CD14-positive monocyte (primary cell): ENCODE data around the gene CHRNB2. TPM values are rescaled to one million over a fixed set of nuclear protein-coding genes. Genes with fewer than 3 reads are reported as not detected.

Experiments
- DNase-seq, 3 donors: peaks; one replicate each; pipeline ENCODE4 v3.0.0-alpha.2; 2011 to 2022
- H2AFZ ChIP-seq: 2 replicates; pipeline ENCODE4 v1.6.0; 2012; ENCODE audit warnings: mild to moderate bottlenecking, low read depth, low read length, inconsistent platforms; ENCODE audit not compliant: insufficient read depth, poor library complexity, severe bottlenecking
- H3K27ac ChIP-seq, 2 donors: 1 replicate in 1 of 2; 2 replicates in 1 of 2; pipeline ENCODE4 v1.5.1; 2012 to 2013; ENCODE audit warnings: low read length in 2 of 2, control low read depth in 1 of 2, inconsistent platforms in 1 of 2, low read depth in 1 of 2, mild to moderate bottlenecking in 1 of 2
- H3K27me3 ChIP-seq, 2 donors: one replicate each; pipeline versions ENCODE4 v1.6.0 to v1.6.1; 2011 to 2013; ENCODE audit warnings: low read length in 2 of 2; ENCODE audit not compliant: control insufficient read depth in 2 of 2, insufficient read depth in 2 of 2
- H3K36me3 ChIP-seq, 2 donors: replicated peaks in 1 of 2; 1 replicate in 1 of 2; 2 replicates in 1 of 2; pipeline versions ENCODE4 v1.5.1 to v1.6.1; 2012 to 2013; ENCODE audit warnings: low read length in 2 of 2, control low read depth in 1 of 2, inconsistent platforms in 1 of 2, mild to moderate bottlenecking in 1 of 2; ENCODE audit not compliant: insufficient read depth in 2 of 2, control insufficient read depth in 1 of 2
- H3K4me1 ChIP-seq, 2 donors: 1 replicate in 1 of 2; 2 replicates in 1 of 2; pipeline versions ENCODE4 v1.5.1 to v1.6.1; 2012 to 2013; ENCODE audit warnings: low read length in 2 of 2, control low read depth in 1 of 2, inconsistent platforms in 1 of 2, mild to moderate bottlenecking in 1 of 2, moderate library complexity in 1 of 2; ENCODE audit not compliant: insufficient read depth in 2 of 2, control insufficient read depth in 1 of 2
- H3K4me2 ChIP-seq: replicated peaks from 2 replicates; pipeline ENCODE3; 2012; ENCODE audit warnings: low read length, moderate library complexity, mild to moderate bottlenecking; ENCODE audit not compliant: poor library complexity, severe bottlenecking; ENCODE audit errors: extremely low read depth
- H3K4me3 ChIP-seq, 3 experiments: fragments of 200-600 bp in 1 of 3; sonication (generic) in 1 of 3; replicated peaks in 1 of 3; 1 replicate in 2 of 3; 2 replicates in 1 of 3; pipeline ENCODE4 v1.5.1; 2011 to 2013; ENCODE audit warnings: low read length in 3 of 3, mild to moderate bottlenecking in 3 of 3, control low read depth in 2 of 3, low read depth in 2 of 3, inconsistent platforms in 1 of 3, moderate library complexity in 1 of 3
- H3K79me2 ChIP-seq: 2 replicates; pipeline ENCODE4 v1.6.0; 2012; ENCODE audit warnings: mild to moderate bottlenecking, control low read depth, inconsistent platforms, low read length, moderate library complexity; ENCODE audit not compliant: insufficient read depth
- H3K9ac ChIP-seq: 2 replicates; pipeline ENCODE4 v1.6.0; 2017; ENCODE audit warnings: low read length, mild to moderate bottlenecking; ENCODE audit not compliant: insufficient read depth, poor library complexity, severe bottlenecking
- H3K9me3 ChIP-seq, 2 donors: replicated peaks in 1 of 2; 1 replicate in 1 of 2; 2 replicates in 1 of 2; pipeline versions ENCODE4 v1.5.1 to v1.6.1; 2012 to 2013; ENCODE audit warnings: low read length in 2 of 2, control low read depth in 1 of 2; ENCODE audit not compliant: control insufficient read depth in 1 of 2, insufficient read depth in 1 of 2
- H4K20me1 ChIP-seq: 2 replicates; pipeline ENCODE4 v1.6.0; 2012; ENCODE audit warnings: mild to moderate bottlenecking, low read length, control low read depth, moderate library complexity; ENCODE audit not compliant: insufficient read depth
- H3K27ac Mint-ChIP-seq, 7 donors: one replicate each; pipeline ENCODE4 v1.8.0; 2020; ENCODE audit warnings: mild to moderate bottlenecking in 7 of 7, mixed read lengths in 7 of 7, moderate library complexity in 6 of 7, inconsistent platforms in 2 of 7
- H3K27me3 Mint-ChIP-seq, 3 donors: one replicate each; pipeline ENCODE4 v1.8.0; 2021 to 2022; ENCODE audit warnings: low read depth in 3 of 3, mild to moderate bottlenecking in 3 of 3, mixed read lengths in 3 of 3, moderate library complexity in 3 of 3, inconsistent platforms in 1 of 3
- H3K36me3 Mint-ChIP-seq, 2 donors: one replicate each; pipeline ENCODE4 v1.8.0; 2020; ENCODE audit warnings: mixed read lengths in 2 of 2, inconsistent platforms in 1 of 2, mild to moderate bottlenecking in 1 of 2
- H3K4me1 Mint-ChIP-seq: one replicate; pipeline ENCODE4 v1.8.0; 2020; ENCODE audit warnings: mild to moderate bottlenecking, mixed read lengths
- H3K4me3 Mint-ChIP-seq, 2 donors: one replicate each; pipeline ENCODE4 v1.8.0; 2020; ENCODE audit warnings: mild to moderate bottlenecking in 2 of 2, mixed read lengths in 2 of 2, moderate library complexity in 1 of 2
- H3K9me3 Mint-ChIP-seq, 7 donors: one replicate each; pipeline ENCODE4 v1.8.0; 2020 to 2022; ENCODE audit warnings: mixed read lengths in 7 of 7, mild to moderate bottlenecking in 6 of 7, moderate library complexity in 6 of 7, inconsistent platforms in 2 of 7
- WGBS: methylation state at CpG from one replicate; pipeline ENCODE4 v1.1.5; 2013; ENCODE audit warnings: missing lambda C conversion rate; ENCODE audit not compliant: insufficient coverage; 5-methylcytosine and 5-hydroxymethylcytosine counted together
- intact Hi-C, 2 donors: fragments of 100-400 bp; cut with micrococcal nuclease; formaldehyde crosslinking; loops; one replicate each; pipeline versions ENCODE4 v1.15.0 to v1.15.1; 2023
- polyA plus RNA-seq, 3 donors: library from polyadenylated mRNA; depleted of rRNA in 1 of 3; unstranded in 2 of 3; stranded (reverse) in 1 of 3; fragments of 300-500 nt in 2 of 3; fragments of >200 nt in 1 of 3; fragmentation: Illumina TruSeq in 2 of 3; gene quantifications; 1 replicate in 2 of 3; 2 replicates in 1 of 3; pipeline ENCODE4 v1.2.3, GENCODE V29; 2012 to 2021
- TF ChIP-seq, protein P1 (sequence below): fragments of 200-600 bp; IDR thresholded peaks from one replicate; pipeline ENCODE4 v1.8.0; 2022; ENCODE audit warnings: antibody characterized with exemption, mild to moderate bottlenecking

Gene CHRNB2
- polyA plus RNA-seq, 3 donors: 0.05 TPM; not detected in 2

GRCh38 chr1:154598871-154599635 is 31.5 kb downstream of the CHRNB2 start:
- H3K4me1 Mint-ChIP-seq: peaks cover 9% of the 10 kb centered on the region
- Histone ChIP-seq H3K4me3 (no peak overlapping the region), H3K4me2 (no peak overlapping the region), H3K27me3 (no peaks in the 10 kb centered on the region), H3K79me2 (peaks cover 71% of the 10 kb centered on the region), H3K9me3 (no peaks in the 10 kb centered on the region), H3K27ac (peak overlapping the region in 1 of 2 donors; percentile 24), H3K36me3 (peaks cover 90 to 99% of the 10 kb centered on the region in 2 donors), H2AFZ (no peak overlapping the region), H3K9ac (no peak overlapping the region), H3K4me1 (no peaks in the 10 kb centered on the region), H4K20me1 (peaks cover 99% of the 10 kb centered on the region)
- no peak for DNase-seq
- H3K27me3 Mint-ChIP-seq: peaks cover 0 to 2% (median 0%) of the 10 kb centered on the region in 3 donors
- no peaks in the 10 kb centered on the region for H3K9me3 Mint-ChIP-seq
- TF ChIP-seq, protein P1, sequence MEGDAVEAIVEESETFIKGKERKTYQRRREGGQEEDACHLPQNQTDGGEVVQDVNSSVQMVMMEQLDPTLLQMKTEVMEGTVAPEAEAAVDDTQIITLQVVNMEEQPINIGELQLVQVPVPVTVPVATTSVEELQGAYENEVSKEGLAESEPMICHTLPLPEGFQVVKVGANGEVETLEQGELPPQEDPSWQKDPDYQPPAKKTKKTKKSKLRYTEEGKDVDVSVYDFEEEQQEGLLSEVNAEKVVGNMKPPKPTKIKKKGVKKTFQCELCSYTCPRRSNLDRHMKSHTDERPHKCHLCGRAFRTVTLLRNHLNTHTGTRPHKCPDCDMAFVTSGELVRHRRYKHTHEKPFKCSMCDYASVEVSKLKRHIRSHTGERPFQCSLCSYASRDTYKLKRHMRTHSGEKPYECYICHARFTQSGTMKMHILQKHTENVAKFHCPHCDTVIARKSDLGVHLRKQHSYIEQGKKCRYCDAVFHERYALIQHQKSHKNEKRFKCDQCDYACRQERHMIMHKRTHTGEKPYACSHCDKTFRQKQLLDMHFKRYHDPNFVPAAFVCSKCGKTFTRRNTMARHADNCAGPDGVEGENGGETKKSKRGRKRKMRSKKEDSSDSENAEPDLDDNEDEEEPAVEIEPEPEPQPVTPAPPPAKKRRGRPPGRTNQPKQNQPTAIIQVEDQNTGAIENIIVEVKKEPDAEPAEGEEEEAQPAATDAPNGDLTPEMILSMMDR: no peak
- H3K27ac Mint-ChIP-seq: peak overlapping the region in 4 of 7 donors; percentile 13 to 75 (median 58)
- WGBS: 91% methylated on average over 1 of the region's 3 CpGs
- intact Hi-C loops: no loop called here
- no peak overlapping the region for H3K4me3 Mint-ChIP-seq
- H3K36me3 Mint-ChIP-seq: peaks cover 80 to 88% of the 10 kb centered on the region in 2 donors

GRCh38 chr1:154599658-154600057 is 32.1 kb downstream of the CHRNB2 start:
- no CpG with 5 or more reads among the region's 3 CpGs for WGBS
- no peaks in the 10 kb centered on the region for H3K9me3 ChIP-seq
- H3K36me3 Mint-ChIP-seq: peaks cover 80 to 88% of the 10 kb centered on the region in 2 donors
- H3K4me1 ChIP-seq: no peaks in the 10 kb centered on the region
- peaks cover 77% of the 10 kb centered on the region for H3K79me2 ChIP-seq
- peaks cover 84 to 99% of the 10 kb centered on the region in 2 donors for H3K36me3 ChIP-seq
- peaks cover 0 to 2% (median 0%) of the 10 kb centered on the region in 3 donors for H3K27me3 Mint-ChIP-seq
- peak overlapping the region in 1 of 7 donors; percentile 78 for H3K27ac Mint-ChIP-seq
- no peak overlapping the region for H2AFZ ChIP-seq
- TF ChIP-seq, protein P1: no peak
- intact Hi-C loops: no loop called here
- H3K27me3 ChIP-seq: no peaks in the 10 kb centered on the region
- H3K27ac ChIP-seq: peak overlapping the region in 1 of 2 donors; percentile 24
- no peak overlapping the region for H3K4me3 Mint-ChIP-seq
- H4K20me1 ChIP-seq: peaks cover 99% of the 10 kb centered on the region
- peaks cover 15% of the 10 kb centered on the region for H3K4me1 Mint-ChIP-seq
- no peak overlapping the region for H3K9ac ChIP-seq
- no peak overlapping the region for H3K4me2 ChIP-seq
- H3K9me3 Mint-ChIP-seq: no peaks in the 10 kb centered on the region
- no peak overlapping the region for H3K4me3 ChIP-seq
- DNase-seq: no peak
